NB4 (cell line): ENCODE data around the gene DUOX1.

Experiments used
- CTCF ChIP-seq: IDR thresholded peaks from one replicate; pipeline ENCODE4 v1.5.1; 2012; ENCODE audit warnings: low read depth, low read length
- MYC ChIP-seq: IDR thresholded peaks from 2 replicates; pipeline ENCODE4 v1.6.1; 2011; ENCODE audit warnings: low read depth, low read length
- POLR2A ChIP-seq: IDR thresholded peaks from 2 replicates; pipeline ENCODE4 v1.6.1; 2011; ENCODE audit warnings: mild to moderate bottlenecking; ENCODE audit not compliant: insufficient read length; ENCODE audit errors: extremely low read depth
- TF ChIP-seq, protein P1 (sequence below): IDR thresholded peaks from 2 replicates; pipeline ENCODE4 v1.6.1; 2011; ENCODE audit warnings: low read depth, low read length

GRCh38 chr15:45132844-45133560 is 3.2 kb downstream of the DUOX1 start:
- TF ChIP-seq CTCF = no peak
- no peak for TF ChIP-seq POLR2A
- TF ChIP-seq, protein P1, sequence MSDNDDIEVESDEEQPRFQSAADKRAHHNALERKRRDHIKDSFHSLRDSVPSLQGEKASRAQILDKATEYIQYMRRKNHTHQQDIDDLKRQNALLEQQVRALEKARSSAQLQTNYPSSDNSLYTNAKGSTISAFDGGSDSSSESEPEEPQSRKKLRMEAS = no peak
- TF ChIP-seq MYC = no peak
